GM12878 (cell line): ENCODE measurements around the gene NDRG4. TPM values are rescaled to one million over a fixed set of nuclear protein-coding genes. Genes with fewer than 3 reads are reported as not detected.
A peak's percentile ranks its signal among the peaks of the same experiment; 100 is the strongest.

Source experiments
- ATAC-seq: fragments of 200-7000 bp; cut with Tn5 transposase; 3 replicates; pipeline ENCODE4 v1.9.1; 2020; ENCODE audit warnings: mild to moderate bottlenecking, moderate library complexity
- BruUV-seq: library from RNA; stranded (reverse); fragments of 400-500 nt; replicated peaks from 2 replicates; lab custom pipeline; 2021; lab: Mats Ljungman, UMichigan
- CTCF ChIA-PET: fragments of 300-600 bp; sonication (Branson Sonifier 250); formaldehyde crosslinking; extraction: SDS; loops from one replicate; lab custom pipeline; 2021; ENCODE audit warnings: inconsistent platforms; lab: Yijun Ruan, JAX
- POLR2A ChIA-PET: fragments of 350-600 bp; formaldehyde crosslinking; extraction: SDS; loops from one replicate; lab custom pipeline; 2021; ENCODE audit warnings: inconsistent platforms; lab: Charles Lee
- RAD21 ChIA-PET: fragments of 300-600 bp; sonication (Branson Sonifier 250); formaldehyde crosslinking; loops from one replicate; lab custom pipeline; 2023; ENCODE audit warnings: antibody characterized with exemption; ENCODE audit not compliant: unreplicated experiment; lab: Charles Lee
- SMC1A ChIA-PET: fragments of 300-600 bp; sonication (Branson Sonifier 250); formaldehyde crosslinking; loops from one replicate; lab custom pipeline; 2023; ENCODE audit not compliant: unreplicated experiment, uncharacterized antibody; lab: Charles Lee
- DNase-seq: peaks from one replicate; pipeline ENCODE4 v3.0.0-alpha.2; 2011; ENCODE audit warnings: low read depth, low spot score
- FAIRE-seq: peaks from 3 replicates; lab custom pipeline; 2011; peaks lifted over from hg19 to GRCh38; lab: Jason Lieb, UNC
- H2AFZ ChIP-seq: 2 replicates; pipeline ENCODE4 v1.6.0; 2011; ENCODE audit warnings: low read depth, low read length, control low read depth; ENCODE audit not compliant: control insufficient read depth
- H3K27ac ChIP-seq: 2 replicates; pipeline ENCODE4 v1.5.1; 2011; ENCODE audit warnings: control low read depth; ENCODE audit not compliant: control insufficient read depth, insufficient read depth
- H3K27me3 ChIP-seq, 2 experiments: replicated peaks in 1 of 2; 2 replicates each; pipeline versions ENCODE4 v1.6.0 to v1.6.1; 2011; ENCODE audit warnings: low read length in 1 of 2; ENCODE audit not compliant: control insufficient read depth in 2 of 2, insufficient read depth in 2 of 2
- H3K36me3 ChIP-seq, 2 experiments: 2 replicates each; pipeline ENCODE4 v1.5.1; 2011; ENCODE audit warnings: low read length in 1 of 2; ENCODE audit not compliant: control insufficient read depth in 2 of 2, insufficient read depth in 2 of 2
- H3K4me1 ChIP-seq: 2 replicates; pipeline ENCODE4 v1.6.1; 2011; ENCODE audit warnings: mild to moderate bottlenecking, low read length, moderate library complexity, mixed read lengths; ENCODE audit not compliant: control insufficient read depth, insufficient read depth
- H3K4me2 ChIP-seq: 2 replicates; pipeline ENCODE4 v1.6.0; 2011; ENCODE audit warnings: control low read depth; ENCODE audit not compliant: control insufficient read depth, insufficient read depth
- H3K4me3 ChIP-seq: fragments of 200-600 bp; sonication (generic); 2 replicates; pipeline ENCODE4 v1.5.1; 2016
- H3K79me2 ChIP-seq: 2 replicates; pipeline ENCODE4 v1.6.0; 2011; ENCODE audit warnings: low read length; ENCODE audit not compliant: control insufficient read depth, insufficient read depth
- H3K9ac ChIP-seq: 2 replicates; pipeline ENCODE4 v1.8.0; 2011; ENCODE audit warnings: low read length, control low read depth, mixed read lengths; ENCODE audit not compliant: control insufficient read depth, insufficient read depth
- H3K9me3 ChIP-seq: replicated peaks from 3 replicates; pipeline ENCODE4 v1.5.1; 2011; ENCODE audit warnings: mild to moderate bottlenecking, low read length; ENCODE audit not compliant: control insufficient read depth, insufficient read depth
- H4K20me1 ChIP-seq: 2 replicates; pipeline ENCODE4 v1.6.0; 2011; ENCODE audit not compliant: control insufficient read depth, insufficient read depth
- IRF5 ChIP-seq: fragments of 450-650 bp; IDR thresholded peaks from 2 replicates; pipeline ENCODE4 v1.6.1; 2017; ENCODE audit warnings: borderline replicate concordance
- LARP7 ChIP-seq: fragments of 450-650 bp; IDR thresholded peaks from 2 replicates; pipeline ENCODE4 v1.6.1; 2017; ENCODE audit warnings: mild to moderate bottlenecking
- POLR2A ChIP-seq: IDR thresholded peaks from 2 replicates; pipeline ENCODE4 v1.6.1; 2011; ENCODE audit warnings: low read depth, mild to moderate bottlenecking, low read length
- RELA ChIP-seq: fragments of 450-650 bp; IDR thresholded peaks from 2 replicates; pipeline ENCODE4 v1.8.0; 2014; ENCODE audit warnings: borderline replicate concordance; ENCODE audit not compliant: partially characterized antibody
- ZNF592 ChIP-seq: fragments of 450-650 bp; IDR thresholded peaks from 2 replicates; pipeline ENCODE4 v1.6.1; 2017; ENCODE audit warnings: mild to moderate bottlenecking, moderate library complexity
- WGBS: methylation state at CpG from one replicate; pipeline ENCODE4 v1.1.6; 2016; ENCODE audit warnings: low lambda C conversion rate; ENCODE audit not compliant: insufficient replicate concordance, insufficient coverage; ENCODE audit errors: missing lambda C conversion rate; 5-methylcytosine and 5-hydroxymethylcytosine counted together
- in situ Hi-C: fragments of 300-500 bp; cut with MboI; formaldehyde crosslinking; loops from 9 replicates; pipeline ENCODE4 v1.14.3; 2018; ENCODE audit warnings: mixed read lengths
- intact Hi-C: fragments of 100-400 bp; cut with micrococcal nuclease; formaldehyde crosslinking; loops from one replicate; pipeline ENCODE4 v1.14.2; 2022; ENCODE audit not compliant: unreplicated experiment
- polyA plus RNA-seq, 11 experiments: library from polyadenylated mRNA; depleted of rRNA in 4 of 11; unstranded in 6 of 11; stranded (reverse) in 5 of 11; fragments of >200 nt; fragmentation: Nextera tagmentation in 4 of 11; fragmentation: Illumina TruSeq in 1 of 11; extraction: Ambion mirVana in 4 of 11; extraction: Trizol in 1 of 11; gene quantifications; 1 replicate in 1 of 11; 2 replicates in 10 of 11; pipeline versions ENCODE4 v1.2.1 to v1.2.3, GENCODE V29; 2011 to 2016; ENCODE audit warnings: inconsistent platforms in 2 of 11, missing spikeins in 2 of 11, low read depth in 1 of 11
- total RNA-seq, 4 experiments: library from RNA; depleted of rRNA in 3 of 4; stranded (reverse); fragments of >200 nt in 3 of 4; fragmentation: Illumina TruSeq in 1 of 4; extraction: Trizol in 1 of 4; gene quantifications; 2 replicates each; pipeline versions ENCODE4 v1.2.1 to v1.2.3, GENCODE V29; 2013 to 2021

Gene NDRG4
- total and polyA plus RNA-seq, 10 of the 15 experiments (the other 5 are each of a cell fraction or from before 2014, with no cell fraction given): 0.33 to 3.8 (median 2.5) TPM

- peaks cover 0 to 3% of the 10 kb centered on the region in 2 experiments; a peak in 1 of 4 replicates for H3K27me3 ChIP-seq
- in situ Hi-C loops: no loop called here
- POLR2A ChIA-PET: no interaction called here
Observed at GRCh38 chr16:58495521-58496331, 4.2 kb upstream of the NDRG4 start.

More at GRCh38 chr16:58495521-58496331, 4.2 kb upstream of the NDRG4 start:
- Histone ChIP-seq H3K4me2 (peak overlapping the region; percentile 82), H3K36me3 (no peaks in the 10 kb centered on the region), H3K79me2 (no peaks in the 10 kb centered on the region), H4K20me1 (no peaks in the 10 kb centered on the region), H3K4me3 (no peak overlapping the region), H3K9ac (no peak overlapping the region), H3K9me3 (no peaks in the 10 kb centered on the region), H3K4me1 (peaks cover 21% of the 10 kb centered on the region), H2AFZ (peak overlapping the region; percentile 56), H3K27ac (no peak overlapping the region)
- no peak; the same call in 2 of the 3 replicates for ATAC-seq
- no peak for FAIRE-seq
- TF ChIP-seq ZNF592: no peak
- 0 out of 2 replicates have a peak, but pooled peaks have one; percentile 2 for TF ChIP-seq LARP7
- no peak for TF ChIP-seq RELA
- TF ChIP-seq POLR2A: no peak
- TF ChIP-seq IRF5: no peak
- intact Hi-C loops: loop anchor here (5.0 kb wide), 2 partner anchors 167 to 262 kb away; no protein-coding TSS in a partner anchor
- WGBS: 61% methylated on average over 24 of the region's 24 CpGs
- SMC1A ChIA-PET: interaction anchor here (1.5 to 1.9 kb wide), 2 partner anchors 23 to 260 kb away, joined by 3 to 4 read pairs; no protein-coding TSS in a partner anchor
- RAD21 ChIA-PET: interaction anchor here (0.6 to 1.5 kb wide), 3 partner anchors 18 to 615 kb away, joined by 3 to 4 read pairs (median 4); no protein-coding TSS in a partner anchor
- CTCF ChIA-PET: interaction anchor here (0.6 to 2.2 kb wide), 10 partner anchors 10 to 261 kb away, joined by 3 to 13 read pairs (median 4); no protein-coding TSS in a partner anchor
- no peak for DNase-seq
- no TSS peak for BruUV-seq
